NCI-H510A treated with DMSO at 0.1 percent for 48 hours (cell line): ENCODE results near the gene NIT2.

Experiments
- DNase-seq: peaks from one replicate; lab custom pipeline; 2025; lab: John Stamatoyannopoulos, UW

NIT2 gene

DNA sequence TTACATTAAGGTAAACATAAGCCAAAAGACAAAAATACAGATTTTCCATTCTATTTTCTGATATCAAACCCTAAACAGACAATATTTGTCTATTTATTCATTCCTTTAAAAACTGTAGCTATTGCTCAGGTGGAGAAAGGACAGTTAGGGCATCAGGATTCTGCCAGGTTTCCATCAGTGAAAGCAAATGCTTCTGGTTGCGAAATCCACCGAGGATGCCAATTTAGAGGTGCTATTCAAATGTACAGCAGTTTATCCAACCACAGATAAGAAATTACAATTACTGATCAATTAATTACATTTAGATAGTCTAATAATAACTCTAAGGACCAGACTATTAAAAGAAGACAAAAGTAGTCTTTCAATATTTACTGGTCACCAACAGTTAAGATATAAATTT, 62.4 kb downstream of the NIT2 start:
- no peak for DNase-seq

DNA sequence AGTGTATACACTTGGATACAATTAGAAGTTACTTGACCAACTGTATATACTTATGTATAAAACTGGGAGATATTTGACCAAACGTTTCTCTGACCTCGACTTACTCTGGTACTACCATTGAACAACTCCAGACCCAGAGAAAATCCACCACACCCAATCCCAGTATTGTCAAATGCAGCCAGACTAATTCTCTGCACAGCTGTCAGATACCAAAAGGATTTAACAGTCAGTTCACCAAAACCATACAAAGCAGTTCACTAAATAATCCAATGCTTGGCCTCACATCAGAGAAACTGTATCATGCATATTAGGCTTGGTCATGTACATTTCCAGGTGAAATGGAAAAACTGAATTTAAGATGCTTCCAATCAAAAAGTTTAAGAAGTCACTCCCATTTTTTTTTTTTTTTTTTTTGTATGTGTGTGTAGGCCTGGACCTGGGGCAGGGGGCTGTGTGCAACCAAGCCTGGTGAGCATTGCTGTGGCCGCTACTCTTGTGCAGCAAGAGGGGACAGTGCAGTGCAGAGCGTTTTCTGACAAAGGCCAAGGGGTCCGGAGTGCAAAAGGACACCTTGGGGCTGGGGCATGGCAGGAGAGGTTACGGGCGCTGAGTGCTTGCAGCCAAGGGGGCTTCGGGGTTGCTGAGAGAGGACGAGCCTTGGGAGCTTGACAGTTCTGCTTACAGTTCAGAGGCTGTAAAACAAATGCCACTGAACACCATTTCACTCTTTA, 64.9 kb downstream of the NIT2 start:
- DNase-seq, result no peak

DNA sequence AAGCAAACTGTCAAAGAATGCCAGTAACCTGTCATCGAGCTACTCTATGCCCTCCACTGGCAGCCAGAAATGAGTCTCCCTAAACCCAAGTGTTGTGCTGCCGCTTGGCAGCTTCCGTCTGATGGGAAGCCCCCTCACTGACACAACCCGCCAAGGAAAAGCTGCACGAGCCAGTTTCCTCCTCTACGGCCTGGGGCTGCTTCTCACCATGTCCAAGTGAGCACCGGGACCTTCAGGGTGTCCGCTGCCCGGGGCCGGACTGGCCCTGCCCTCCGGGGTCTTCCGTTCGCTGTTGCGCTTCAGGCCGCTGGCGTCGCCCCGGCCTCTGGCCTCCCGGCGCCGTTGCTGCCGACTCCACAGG, 65.8 kb downstream of the NIT2 start:
- DNase-seq, result no peak

DNA sequence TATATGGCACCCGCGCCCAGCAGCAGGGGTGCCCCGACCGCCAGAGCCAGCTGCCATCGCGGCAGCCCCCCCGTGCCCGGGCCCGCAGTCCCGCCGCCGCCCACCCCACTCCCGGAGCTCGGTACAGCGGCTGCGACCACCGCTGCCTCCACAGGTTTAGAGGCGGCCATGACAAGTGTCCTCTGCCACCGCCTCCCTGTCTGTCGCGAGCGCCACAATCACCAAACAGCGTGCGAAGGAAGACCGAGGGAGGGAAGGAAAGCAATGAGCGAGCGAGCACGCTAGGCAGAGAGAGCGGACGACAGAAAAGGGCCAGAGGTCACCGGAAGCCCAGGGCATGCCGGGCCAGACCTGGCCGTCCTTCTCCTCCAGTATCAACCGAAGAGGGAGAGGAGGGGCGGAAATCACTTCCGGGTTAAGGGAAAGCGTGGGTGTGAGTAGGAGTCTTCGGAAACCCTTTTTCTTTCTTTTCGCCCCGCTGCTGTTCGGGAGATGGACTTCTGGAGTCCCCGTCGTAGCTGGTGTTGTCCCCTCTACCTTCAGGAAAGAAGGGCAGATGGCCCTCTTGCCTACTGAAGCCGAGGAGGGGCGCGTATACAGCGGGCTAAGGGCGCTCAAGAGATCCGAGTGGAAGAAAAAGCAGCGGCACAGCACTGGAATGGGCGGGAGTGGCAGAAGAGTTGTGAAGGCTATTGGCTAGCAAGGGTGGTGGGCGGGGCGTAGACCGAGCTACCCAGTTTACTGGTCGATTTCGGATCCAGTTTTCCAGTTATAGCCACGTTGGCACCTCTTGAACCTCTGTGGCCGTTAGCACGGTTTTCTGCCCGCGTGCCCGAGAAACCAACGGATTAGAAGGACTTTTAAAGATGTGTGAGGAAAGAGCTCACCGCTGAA, 66.5 kb downstream of the NIT2 start, which contains the start of the genes LNP1 and TOMM70:
LNP1 (plus strand) TSS at position 760 of the 894 bp plus-strand sequence. CDS start 28,191 bp downstream, outside the sequence.
TOMM70 (minus strand) TSS at position 310 of the 894 bp plus-strand sequence; CDS start at position 170, 140 bp downstream.
- DNase-seq, result peak; percentile 88

DNA sequence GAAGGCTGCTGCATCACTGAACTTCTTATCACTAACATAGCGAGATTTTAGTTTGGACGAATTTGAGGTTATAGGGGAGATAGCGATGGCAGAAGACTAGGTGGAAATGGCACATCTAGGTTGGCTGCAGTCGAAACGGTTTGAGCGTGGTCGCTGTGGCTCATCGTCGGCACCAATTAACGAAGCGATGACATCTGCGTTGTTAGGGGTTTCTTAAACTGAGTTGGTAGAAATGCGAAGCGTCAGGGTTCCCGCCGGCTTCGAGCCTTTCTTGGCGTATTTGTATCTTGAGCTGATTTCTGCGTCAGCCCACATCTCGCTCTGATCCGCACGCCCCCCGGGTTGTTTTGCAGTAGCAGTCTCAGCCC, 67.1 kb downstream of the NIT2 start:
- peak; percentile 35 for DNase-seq

DNA sequence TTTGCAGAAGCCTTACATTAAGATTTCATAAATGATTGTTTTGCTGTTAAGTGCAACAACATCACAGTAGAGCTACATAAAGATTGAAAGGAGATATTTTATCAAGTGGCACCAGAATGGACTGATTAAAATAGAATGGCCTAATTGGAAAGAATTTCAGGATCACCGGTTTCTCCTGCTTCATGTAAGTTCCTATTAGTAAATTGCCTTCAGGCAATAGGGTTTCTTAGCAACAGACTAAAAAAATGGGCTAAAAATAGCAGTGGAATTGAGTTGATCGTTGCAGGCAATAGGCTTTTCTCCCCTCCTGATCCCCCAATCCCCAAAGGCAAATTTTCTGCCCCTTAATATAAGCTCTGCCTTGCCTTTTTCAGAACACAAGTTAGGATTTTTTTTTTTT, 67.7 kb downstream of the NIT2 start:
- DNase-seq, result no peak

DNA sequence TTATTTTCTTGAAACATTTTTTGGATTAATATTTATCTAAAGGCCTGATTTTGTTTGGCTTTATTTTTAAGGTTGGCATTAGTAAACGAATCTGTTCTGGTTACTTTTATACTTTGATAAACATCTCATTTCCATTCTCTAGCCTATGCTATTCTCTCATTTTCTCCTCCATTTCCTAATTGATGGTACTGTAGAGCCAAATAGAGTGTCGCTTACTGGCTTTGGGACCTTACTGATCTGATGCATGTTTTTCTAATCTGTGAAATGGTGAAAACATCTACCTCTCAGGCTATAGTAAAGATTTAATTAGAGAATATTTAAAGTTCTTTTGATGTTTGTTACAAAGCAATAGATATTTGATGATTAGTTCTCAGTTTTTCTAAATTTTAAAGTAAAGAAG, 68.3 kb downstream of the NIT2 start:
- DNase-seq, result no peak

DNA sequence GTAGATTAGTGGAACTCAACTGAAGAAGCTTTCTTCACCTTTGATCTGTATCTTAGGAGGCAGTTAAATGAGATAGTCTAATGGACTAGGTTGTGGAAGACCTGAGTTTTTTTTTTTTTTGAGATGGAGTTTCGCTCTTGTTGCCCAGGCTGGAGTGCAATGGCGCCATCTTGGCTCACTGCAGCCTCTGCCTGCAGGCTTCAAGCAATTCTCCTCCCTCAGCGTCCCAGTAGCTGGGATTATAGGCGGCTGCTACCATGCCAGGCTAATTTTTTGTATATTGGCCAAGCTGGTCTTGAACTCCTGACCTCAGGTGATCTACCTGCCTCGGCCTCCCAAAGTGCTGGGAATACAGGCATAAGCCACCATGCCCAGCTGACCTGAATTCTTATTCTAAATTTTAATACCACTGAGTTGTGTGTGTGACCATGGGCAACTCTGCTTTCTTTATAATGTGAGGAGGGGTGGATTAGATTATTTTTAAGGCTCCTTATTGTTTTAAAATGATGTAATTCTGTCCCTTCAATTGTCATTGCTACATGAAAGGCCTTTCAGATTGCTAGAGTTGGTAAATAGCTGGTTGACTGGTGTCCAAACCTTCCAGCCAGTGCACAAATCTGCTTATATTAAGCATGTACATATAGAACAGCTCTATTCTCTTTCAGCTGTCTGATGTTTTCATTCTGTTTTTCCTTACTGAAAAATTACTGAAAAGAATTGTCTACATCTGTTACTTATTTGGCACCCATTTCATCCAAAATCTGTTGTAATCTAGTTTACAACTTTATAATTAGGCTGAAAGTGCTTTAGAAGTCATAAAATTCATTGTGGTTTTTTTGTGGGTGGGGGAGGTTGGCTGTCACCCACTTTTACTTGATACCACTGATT, 69.0 kb downstream of the NIT2 start:
- no peak for DNase-seq

DNA sequence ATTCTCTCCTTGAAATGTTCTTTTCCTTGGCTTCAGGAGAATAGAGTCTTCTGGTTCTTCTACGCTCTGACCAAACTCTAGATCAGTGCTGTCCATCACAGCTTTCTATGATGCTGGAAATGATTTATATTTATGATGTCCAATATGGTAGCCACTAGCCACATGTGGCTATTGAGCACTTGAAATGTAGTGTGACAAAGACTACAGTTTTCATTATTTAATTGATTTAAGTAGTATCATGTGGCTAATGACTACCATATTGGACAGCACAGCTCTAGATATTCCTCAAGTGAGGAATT, 69.6 kb downstream of the NIT2 start:
- DNase-seq, result no peak

DNA sequence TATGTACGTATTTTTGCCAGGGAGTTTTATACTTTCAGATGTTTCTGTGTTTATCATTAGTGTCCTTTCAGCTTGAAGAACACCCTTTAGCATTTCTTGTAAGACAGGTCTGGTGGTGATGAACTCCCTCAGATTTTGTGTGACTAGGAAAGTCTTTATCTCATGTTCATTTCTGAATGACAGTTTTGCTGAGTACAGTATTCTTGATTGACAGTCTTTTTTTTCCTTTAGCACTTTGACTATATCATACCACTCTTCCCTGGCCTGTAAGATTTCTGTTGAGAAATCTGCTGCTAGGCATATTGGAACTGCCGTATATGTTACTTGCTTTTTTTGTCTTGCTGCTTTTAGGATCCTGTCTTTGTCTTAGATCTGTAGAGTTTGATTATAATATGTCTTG, 72.6 kb downstream of the NIT2 start:
- no peak for DNase-seq

DNA sequence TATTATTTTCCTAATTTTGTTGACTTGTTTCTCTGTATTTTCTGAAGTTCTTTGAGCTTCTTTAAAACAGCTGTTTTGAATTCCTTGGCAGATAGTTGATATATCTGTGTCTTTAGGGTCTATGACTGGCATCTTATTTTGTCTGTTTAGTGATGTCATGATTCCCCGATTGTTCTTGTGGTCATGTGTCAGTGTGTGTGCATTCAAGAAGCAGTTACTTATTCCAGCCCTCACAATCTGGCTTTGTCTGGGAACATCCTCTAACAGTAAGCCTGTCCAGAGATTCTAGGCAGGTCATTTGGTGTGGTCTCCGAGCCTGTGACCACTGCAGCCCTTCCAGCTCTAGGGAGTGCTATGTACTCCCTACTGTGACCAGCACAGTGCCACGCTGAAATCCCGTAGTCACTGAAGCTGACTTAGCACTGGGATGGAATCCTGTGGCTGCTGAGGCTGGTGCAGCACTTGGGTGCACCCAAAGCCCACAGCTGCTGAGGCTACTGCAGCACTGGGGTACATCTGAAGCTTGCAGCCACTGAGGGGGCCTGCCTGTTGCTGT, 73.5 kb downstream of the NIT2 start:
- no peak for DNase-seq
